Erythroblast (primary cell): ENCODE data around the gene EPHB1.

Source experiments
- GATA1 ChIP-seq: IDR thresholded peaks from 2 replicates; pipeline ENCODE4 v1.6.1; 2011; ENCODE audit warnings: low read depth, mild to moderate bottlenecking, control low read depth, low read length, moderate library complexity
- POLR2A ChIP-seq: IDR thresholded peaks from 2 replicates; pipeline ENCODE4 v1.6.1; 2011; ENCODE audit warnings: mild to moderate bottlenecking, low read length

DNA sequence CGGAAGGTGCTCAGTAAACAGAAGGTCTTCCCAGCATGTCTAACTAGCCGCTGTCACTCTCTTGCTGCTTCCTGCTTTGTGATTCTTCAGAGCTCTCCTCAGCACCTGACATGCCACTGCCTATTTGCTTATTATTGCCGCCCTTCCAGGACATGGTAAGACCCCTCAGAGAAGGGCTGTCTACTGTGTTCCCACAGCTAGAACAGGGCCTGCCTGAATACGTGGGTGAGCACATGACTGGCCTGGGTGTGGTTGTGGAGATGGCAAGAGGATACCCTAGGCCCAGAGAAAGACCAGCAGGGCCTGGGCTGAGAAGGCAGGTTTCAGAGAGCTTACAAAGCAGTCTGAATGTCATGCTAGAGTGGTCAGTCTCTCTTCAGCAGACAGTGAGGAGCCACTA lies 2.4 kb upstream of the EPHB1 start:
- TF ChIP-seq POLR2A, result no peak
- no peak for TF ChIP-seq GATA1
